Body of pancreas (tissue), 4 donors: ENCODE data around the gene UBE2L3.

Source experiments
- CTCF ChIP-seq, 7 experiments: fragments of 450-650 bp in 4 of 7; fragments of 200-600 bp in 3 of 7; sonication (generic) in 3 of 7; IDR thresholded peaks; one replicate each; pipeline ENCODE4 v1.5.1; 2016 to 2019; ENCODE audit warnings: antibody characterized with exemption in 7 of 7
- POLR2A ChIP-seq, 3 donors: fragments of 450-650 bp; IDR thresholded peaks; one replicate each; pipeline ENCODE4 v1.6.1; 2016; ENCODE audit warnings: antibody characterized with exemption in 3 of 3, mild to moderate bottlenecking in 2 of 3

DNA sequence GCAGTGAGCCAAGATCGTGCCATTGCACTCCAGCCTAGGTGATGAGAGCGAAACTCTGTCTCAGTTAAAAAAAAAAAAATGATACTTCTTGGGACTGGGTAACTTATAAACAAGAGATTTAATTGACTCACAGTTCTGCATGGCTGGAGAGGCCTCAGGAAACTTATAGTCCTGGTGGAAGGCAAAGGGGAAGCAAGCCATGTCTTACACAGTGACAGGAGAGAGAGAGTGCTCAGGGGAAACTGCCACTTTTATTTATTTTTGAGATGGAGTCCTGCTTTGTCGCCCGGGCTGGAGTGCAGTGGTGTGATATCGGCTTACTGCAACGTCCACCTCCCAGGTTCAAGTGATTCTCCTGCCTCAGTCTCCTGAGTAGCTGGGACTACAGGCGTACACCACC is 82.8 kb downstream of the UBE2L3 start:
- TF ChIP-seq CTCF (IDR thresholded peaks at IDR 0.05) (no peak), POLR2A (IDR thresholded peaks at IDR 0.05) (no peak)
